ENCODE results near the gene HEYL.

HEYL gene

DNA sequence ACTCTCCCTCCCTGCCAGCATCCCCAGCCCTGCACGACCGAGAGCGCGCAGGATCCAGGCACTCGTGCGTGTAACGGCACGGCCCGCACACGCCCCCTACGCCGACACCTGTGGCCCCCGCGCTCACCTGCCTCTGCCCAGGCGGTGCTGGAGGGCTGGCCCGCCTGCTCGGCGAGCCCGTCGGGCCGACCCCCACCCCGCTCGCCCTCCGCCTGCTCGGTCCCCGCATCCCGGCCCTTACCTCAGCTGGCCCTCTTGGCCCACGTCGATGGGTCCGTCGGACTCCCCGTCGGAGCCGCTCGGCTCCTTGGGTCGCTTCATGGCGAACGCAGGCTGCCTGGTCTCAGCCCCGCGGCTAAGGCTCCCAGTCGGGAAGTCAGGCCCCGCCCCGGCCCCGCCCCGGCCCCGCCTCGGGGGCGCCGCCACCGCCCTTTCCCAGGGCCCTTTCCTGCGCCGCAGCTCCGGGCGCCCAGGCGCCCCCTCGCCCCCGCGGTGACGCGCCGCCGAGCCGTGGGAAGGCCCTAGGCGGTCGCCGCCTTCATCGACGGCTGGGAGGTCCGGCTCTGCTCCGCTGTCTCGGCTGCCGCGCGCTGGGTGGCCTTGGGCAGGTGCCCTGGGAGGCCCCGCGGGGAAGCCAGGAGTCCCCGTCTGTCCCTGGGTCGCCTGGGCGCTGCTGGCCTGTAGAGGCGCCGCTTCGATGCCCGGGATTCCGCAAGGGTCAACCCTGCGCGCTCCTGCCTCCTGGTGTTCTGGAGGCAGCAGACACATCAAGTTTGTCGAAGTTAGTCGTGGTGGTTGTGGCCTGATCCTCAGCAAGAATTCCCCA, at the start of gene HEYL:
HEYL (minus strand) TSS at position 339 of the 826 bp plus-strand sequence; CDS start at position 321, 18 bp downstream.
- DNase-seq (ENCODE audit: low spot score), result peak; percentile 39

DNA sequence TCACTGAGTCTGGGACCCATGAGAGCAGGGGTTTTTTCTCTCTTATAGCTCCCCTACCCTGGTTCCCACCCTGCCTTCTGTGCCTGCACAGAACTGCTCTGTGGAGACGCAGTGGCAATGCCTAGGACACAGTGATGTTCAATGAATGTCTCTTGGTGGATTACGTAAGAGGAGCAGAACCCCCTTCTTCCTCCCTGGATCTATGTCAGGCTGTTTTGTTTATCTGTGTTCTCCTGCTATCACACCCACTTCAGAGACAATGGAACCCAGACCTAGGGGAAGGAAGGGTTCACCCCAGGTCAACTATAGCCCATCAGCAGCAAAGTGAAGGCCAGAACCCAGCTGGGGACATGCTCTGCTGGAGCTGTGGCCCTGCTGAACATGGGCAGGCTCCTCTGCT, 49.8 kb upstream of the HEYL start:
- DNase-seq (ENCODE audit: low spot score), result no peak

DNA sequence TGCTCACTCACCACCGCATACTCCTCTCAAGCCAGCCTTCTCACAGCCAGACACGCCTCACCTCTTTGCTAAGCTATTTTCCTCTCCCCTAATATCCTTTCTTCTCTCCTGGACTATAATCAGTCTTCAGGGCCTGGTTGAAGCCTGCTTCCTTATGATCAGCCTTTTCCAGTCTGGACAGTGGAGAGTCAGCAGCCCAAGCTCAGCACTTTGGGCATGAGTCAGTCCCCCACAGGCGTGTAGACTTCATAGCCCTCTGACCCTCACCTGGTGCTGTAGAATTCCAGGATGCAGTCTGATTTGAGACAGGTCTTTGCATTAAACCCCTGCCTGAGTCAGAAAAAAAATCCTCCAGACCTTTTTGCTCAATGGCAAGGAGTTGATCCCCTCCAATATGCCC, 49.3 kb upstream of the HEYL start:
- DNase-seq (ENCODE audit: low spot score), result no peak

DNA sequence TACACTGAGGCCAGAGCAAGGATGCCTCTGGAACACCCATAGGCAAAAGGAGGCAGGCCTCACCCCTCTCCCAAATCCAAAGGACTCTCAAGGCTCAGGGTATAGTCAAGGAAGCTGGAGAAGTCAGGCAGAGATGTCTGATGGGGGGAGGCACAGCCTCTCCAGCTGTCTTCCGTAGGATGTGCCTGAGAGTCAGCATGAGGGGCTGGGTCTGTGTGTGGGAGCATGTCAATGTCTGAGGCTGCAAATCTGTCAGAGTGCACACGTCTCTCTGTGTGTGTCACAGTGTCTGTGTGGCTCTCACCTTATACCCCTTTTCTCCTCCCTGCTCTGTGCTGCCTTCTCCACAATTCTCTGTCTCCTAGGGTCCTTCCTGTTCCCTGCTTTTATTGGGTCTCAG, 47.8 kb upstream of the HEYL start:
- no peak for DNase-seq (ENCODE audit: low spot score)

DNA sequence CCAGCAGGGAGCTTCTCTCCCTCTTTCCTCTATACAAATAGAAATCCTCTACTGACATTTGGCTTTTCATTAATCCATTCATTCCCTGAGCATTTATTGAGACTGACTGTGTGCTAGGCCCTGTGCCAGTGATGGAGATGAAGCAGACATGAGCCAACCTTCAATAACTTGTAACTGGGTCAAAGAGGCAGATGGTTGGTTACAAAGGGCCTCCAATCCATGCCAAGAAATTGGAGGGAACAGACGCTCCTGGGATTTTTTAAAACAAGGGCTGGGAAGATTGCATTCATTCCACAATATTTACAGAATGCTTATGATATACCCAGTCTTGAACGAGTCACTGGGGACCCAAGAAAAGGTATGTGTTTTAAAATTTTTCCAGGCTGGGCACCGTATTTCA, 45.6 kb upstream of the HEYL start:
- no peak for DNase-seq (ENCODE audit: low spot score)

DNA sequence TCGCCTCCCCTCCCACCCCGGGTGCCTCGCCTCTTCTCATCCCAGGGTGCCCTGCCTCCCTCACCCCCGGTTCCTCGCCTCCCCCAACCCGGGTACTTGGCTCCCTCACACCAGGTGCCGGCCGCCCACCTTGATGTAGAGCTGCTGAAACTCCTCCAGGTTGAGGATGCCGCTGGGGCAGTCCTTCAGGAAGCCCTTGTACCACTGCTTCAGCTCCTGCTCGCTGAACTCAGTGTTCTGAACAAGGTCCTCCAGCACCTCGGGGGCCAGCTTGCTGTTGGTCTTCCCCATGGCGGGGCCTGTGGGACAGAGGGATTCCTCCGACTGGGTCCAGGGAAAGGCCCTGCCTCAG, 44.8 kb upstream of the HEYL start:
- no peak for DNase-seq (ENCODE audit: low spot score)

DNA sequence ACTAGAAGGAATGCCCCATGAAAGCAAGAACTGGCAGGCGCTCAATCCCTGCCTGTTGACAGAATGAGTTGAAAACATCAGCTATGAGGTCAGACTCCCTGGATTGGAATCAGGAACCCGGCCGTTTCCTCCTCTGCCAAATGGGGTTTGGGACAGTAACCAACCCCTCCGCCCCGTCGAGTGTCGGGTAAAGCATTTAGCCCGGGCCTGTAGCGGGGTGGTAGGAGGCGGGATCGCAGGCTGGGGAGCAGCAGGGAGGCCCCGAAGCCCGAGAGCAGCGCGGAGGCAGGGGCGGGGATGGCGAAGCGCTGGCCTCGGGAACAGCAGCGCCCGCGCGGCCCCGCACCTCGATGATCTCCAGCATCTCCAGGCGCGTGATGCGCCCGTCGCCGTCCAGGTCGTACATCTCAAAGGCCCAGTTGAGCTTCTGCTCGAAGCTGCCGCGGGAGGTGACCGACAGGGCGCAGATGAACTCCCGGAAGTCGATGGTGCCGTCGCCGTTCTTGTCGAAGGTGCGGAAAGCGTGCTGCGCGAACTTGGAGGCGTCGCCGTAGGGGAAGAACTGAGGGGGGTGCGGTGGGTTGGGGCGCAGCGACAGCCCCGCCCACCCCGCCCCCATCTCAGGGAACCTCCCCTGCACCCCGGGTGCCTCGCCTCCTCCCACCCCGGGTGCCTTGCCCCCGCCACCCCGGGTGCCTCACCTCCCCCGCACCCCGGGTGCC, 44.3 kb upstream of the HEYL start:
- DNase-seq (ENCODE audit: low spot score), result peak; percentile 71

DNA sequence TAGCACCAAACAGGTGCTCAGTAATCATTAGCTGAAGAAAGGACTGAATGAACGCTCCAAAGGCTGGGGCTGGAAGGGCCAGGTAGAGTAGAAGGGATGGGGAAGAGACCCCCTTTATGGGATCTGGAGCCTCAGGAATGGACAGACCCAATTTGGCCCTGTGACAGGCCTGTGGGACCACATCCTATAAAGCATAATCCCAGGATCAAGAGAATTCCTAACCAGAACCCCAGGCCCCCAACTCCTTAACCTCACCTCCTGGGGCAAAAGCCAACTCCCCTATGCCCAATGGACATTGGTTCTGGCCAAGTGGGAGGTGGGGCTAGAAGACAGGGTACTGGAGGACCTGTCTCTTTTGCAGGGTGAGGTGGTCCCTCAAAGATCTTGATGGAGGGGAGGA, 42.6 kb upstream of the HEYL start:
- no peak for DNase-seq (ENCODE audit: low spot score)

DNA sequence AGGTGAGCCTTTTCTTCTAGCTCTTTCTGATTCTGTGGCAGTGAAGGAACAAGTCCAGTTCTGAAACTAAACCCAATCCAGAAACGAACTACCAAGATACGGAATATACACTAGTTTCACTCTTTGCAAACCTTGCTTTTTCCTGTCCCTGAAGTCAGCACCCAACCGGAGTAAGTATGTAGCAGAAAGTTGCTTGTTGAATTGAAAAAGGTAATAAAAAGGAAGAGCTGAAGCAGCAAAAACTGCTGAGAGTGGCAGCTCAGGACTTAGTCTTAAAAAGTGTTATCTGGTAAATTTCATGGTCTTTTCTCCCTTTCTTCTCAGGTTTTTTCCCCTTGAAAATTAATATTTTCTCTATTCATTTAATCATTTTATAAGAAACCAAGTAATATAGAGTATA, 41.9 kb upstream of the HEYL start:
- no peak for DNase-seq (ENCODE audit: low spot score)

DNA sequence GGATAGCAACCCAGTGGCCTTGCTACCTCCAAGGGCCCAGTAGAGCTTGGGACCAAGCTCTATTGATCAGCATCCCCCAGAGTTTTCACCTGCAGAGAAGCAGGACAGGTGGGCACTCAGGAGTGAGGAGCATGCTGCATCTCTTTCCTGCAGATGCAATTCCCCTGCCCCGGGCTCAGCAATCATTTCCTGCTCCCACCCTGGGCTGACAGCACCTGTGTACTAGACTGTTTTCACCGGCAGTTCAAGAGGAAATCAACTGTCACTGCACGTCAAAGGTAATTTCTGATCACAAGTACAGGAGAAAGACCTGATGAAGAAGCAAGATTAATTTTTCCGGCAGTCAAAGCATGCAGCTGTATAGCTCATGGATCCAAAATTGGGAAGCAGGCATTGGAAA, 41.3 kb upstream of the HEYL start:
- DNase-seq (ENCODE audit: low spot score), result no peak

DNA sequence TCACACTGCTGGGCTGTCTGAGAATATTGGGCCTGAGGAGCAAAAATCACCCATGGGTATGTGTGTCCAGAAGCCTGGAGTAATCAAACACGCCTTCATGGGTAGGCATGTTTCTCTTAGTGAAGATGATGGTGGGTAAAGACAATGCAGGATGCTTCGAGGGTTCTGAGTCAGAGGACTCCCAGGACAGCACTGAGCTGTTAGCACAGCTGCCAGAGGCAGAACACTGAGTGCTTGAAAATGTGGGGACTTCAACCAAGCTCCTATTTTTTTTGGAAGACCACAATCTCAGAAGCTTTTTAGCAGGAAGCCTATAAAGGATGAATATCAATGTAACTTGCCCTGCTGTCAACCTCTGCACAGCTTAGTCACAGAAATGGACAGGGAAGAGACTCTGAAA, 40.4 kb upstream of the HEYL start:
- DNase-seq (ENCODE audit: low spot score), result no peak

DNA sequence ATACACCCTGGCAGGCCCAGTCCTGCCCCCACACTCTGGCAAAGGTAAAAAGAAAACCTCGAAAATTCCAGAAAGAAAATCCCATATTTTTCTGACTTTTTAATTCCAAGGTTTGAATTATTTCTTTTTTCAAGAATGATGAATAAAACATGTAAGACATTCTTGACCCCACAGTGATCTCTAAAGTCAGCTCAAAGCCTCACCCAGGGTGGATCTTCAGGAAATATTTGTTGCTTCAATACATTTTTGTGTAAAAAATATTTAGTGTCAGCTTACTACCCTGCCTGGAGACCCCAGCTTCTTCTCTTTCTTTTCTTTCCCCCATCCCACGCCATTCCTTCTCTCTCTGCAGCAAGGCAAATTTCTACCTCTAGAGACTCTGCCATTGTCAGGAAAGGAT, 39.4 kb upstream of the HEYL start:
- no peak for DNase-seq (ENCODE audit: low spot score)

DNA sequence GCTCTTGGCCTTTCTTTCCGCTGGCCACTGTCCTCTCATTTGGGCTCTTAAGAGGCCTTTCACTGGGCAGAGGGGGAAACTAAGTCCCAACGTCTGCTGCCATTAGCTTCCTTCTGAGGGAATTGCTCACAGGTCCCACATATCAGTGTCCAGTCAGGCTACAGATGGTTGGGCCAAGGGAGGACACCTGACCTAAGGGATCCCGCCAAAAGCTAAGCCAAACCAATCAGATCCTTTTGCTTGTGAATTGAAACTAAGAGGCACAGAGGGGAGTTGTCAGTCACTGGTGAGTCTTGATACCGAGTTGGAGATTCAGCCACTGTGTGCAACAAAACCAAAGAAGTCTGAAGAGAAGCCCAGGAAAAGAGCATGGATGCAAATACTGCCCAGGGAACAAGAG, 38.2 kb upstream of the HEYL start:
- DNase-seq (ENCODE audit: low spot score), result no peak

DNA sequence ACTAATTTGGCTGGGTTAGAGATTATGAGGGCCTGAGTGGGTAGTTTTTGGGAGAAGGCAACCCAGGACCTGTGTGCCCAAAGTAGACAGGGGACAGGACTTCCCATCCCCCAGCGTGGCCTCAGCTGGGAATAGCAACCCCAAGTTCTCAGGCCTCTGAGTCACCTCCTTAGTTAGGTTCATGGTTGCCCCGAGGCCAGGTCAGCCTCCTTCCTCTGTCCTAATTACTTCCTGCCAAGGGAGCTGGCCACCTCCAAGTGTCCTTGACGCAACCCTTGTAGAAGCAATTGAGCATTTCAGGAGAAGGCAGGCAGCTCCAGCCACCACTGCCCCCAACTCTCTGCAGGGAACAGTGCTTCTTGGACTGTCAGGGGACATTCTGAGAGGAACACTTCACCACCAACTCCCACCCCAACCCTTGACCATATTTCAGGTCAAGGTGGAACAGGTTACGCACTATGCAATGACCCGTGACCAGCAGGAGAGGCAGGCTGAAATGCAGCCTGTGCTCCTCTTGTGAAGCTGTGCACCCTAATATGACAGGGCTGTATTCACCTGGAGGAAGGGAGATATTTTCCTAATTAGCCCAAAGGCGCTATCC, 37.6 kb upstream of the HEYL start:
- no peak for DNase-seq (ENCODE audit: low spot score)

DNA sequence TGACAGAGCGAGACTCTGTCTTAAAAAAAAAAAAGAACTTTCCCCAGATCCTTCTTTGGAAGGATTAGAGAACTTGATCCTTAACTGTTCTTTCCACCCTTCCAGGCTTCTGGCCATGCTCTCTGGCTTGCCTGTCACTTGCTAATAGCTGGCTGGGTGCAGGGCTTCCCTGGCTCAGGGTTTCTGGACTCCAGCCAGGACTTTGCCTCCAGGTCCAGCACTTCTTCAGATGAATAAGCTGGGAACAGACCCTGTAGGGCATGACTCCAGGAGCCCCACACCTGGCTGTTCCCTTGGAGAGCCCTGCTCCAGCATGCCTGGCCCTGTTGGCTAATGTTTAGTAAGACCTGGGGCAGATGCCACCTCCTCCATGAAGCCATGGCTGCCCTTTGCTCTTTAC, 35.8 kb upstream of the HEYL start:
- no peak for DNase-seq (ENCODE audit: low spot score)

DNA sequence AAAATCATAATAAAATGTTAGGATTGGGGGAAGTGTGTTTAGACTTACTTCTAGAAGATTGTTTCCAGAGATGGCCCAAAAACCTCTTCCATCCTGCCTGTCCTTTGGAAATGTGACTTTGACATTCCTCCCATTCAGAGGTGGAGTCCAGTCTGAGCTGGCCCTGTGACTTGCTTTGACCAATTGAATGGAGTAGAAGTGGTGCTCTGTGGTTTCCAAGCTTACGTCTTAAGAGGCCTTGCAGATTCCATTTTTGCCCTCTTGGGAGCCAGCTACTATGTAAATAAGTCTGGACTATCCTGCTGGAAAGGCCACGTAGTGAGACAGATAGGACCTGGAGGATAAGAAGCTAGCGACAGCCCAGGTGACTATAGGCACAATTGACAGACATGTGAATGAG, 33.8 kb upstream of the HEYL start:
- DNase-seq (ENCODE audit: low spot score), result no peak

DNA sequence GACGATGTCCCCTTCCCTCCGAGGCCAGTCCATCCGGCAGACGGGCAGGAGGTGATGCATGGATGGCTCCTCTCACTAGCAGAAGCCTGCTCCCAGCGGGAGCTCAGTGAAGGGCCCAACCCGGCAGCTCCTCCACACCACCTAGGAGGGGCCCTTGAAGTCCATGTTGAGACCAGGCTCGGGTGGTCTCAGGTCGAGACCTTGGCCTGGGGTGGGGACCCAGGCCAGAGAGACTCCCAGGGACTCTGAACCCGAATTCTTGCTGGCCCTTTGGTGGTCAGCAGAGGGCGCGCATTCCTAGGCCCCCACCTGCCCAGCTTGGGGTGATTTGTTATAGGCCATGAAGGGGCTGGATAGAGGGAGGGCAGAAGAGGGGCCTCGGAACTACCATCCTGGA, 33.1 kb upstream of the HEYL start:
- peak; percentile 56 for DNase-seq (ENCODE audit: low spot score)

DNA sequence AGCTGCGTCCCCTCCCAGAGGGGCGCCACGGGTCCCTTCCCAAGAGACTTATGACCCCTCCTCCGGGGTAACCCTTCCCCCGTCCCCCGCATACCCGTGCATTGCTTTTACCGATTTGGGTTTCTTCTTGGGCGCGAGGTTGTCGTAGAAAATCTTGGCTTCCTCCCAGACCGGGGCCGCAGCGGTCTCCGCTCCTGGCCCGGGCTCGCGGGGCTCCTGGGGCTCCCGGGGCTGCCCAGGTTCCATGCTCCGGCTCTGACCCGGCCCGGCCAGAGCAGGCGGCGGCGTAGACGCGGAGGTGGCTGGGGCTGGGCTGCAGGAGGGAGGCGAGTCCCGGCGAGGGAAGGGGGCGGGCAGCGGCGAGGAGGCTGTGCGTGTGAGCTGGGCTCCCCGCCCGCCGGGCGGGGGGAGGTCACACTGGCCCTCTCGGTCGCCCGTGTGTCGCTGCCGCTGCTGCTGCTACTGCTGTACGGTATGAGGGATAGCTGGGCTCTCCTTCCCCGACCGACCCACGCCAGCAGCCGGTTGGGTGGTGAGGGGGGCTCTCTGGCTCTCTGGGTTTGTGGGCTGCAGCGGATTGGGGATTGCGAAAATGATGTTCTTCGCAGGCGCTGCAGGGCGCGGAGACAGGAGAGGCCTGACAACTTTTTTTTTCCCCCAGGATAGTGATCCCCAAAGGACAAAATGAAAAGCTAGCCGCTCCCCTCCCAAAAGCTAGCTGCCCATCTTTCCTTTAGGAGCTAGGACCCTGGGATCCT, 32.5 kb upstream of the HEYL start, which contains the start of gene NT5C1A:
NT5C1A (minus strand) TSS at position 315 of the 758 bp plus-strand sequence; CDS start at position 246, 69 bp downstream.
- DNase-seq (ENCODE audit: low spot score), result no peak

DNA sequence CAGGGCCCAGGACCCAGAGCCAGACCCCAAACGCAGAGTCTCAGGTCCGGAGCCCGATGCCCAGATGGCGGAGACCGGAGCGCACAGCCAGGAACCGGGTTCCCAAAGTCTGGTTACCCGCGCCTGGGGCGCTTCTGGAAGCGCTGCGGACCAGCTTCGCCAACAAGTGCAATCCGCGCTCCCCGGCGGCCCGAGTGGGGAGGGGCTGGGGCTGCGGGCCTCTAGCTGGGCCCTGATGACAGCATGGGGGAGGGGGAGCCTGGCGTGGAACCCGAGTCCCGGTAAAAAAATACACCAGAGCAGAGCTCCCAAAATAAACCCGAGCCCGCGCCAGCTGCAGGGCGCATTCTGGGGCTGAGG, 32.0 kb upstream of the HEYL start:
- no peak for DNase-seq (ENCODE audit: low spot score)

DNA sequence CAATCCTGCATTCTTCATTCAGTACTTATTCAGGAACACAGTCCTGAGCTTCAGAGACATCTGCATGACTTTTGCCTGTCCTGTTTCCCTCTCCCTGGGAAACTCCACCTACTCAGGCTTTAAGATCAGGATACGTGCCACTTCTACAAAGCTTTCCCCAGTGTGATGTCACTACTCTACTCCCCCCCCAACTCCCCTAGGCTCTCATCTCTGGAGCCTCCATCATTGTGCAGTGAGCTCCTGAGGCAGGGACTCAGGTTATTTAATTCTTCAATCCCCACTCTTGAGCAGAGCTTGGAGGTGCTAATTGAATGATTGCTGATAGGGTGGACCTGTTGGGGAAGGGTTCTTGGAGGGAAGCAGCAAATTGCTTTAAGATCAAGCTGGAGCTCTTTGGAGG, 31.2 kb upstream of the HEYL start:
- no peak for DNase-seq (ENCODE audit: low spot score)

DNA sequence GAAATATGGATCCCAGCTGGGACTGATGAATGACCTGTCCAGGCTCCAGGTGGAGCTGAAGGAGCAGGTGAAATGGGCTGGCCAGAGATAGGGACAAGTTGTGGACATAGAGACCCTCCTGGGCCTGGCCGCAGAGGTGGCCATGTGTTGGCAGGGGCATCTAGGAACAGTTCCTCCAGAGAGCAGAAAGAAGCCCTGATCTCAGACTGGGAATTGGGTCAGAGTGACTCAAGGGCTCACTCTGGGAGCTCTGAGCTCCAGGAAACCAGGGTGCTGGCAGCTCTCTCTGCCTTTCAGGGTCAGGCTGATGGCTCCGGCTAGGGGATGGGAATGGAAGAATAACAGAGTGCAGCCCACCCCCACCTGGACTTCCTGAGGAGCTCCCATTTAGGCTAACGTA, 29.5 kb upstream of the HEYL start:
- DNase-seq (ENCODE audit: low spot score), result no peak

DNA sequence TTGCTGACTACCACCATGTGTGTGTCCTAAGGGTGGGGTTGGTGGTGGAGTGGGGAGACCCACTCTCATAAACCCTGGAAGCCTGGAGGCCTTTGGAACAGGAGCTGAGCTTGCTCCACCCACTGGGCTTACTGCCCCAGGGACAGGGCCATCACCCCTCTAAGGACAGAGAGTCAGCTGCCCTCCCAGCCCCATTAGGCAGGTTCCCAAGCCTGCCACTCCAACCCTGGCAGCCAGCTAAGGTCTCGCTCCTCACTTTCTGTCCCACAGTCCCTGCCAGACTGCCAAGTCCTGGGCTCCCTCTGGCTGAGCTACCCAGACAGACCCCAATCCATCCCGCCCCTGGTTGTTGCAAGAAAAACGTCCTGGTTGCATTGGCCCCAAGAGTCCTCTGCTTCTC, 28.7 kb upstream of the HEYL start:
- DNase-seq (ENCODE audit: low spot score), result no peak

DNA sequence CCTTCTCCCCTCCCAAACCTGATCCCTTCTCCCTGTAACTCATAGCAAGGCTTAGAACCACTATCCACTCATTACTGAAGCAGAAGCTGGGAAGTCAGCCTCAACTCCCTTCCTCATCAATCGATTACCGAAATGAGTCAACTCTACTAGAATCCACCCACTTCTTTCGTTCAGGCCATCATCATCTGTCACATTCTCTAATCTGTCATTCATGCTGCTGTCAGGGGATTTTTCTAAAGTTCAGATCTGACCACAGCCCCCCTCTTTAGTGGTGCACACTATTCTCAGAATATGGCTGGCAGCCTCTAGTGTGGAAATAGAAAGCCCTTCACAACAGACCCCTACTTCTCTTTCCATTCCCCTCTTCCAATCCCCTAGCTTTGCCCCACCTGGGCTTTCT, 27.3 kb upstream of the HEYL start:
- no peak for DNase-seq (ENCODE audit: low spot score)

Data from CD4-positive, alpha-beta T cell treated with Interleukin-15 for 4 hours (primary cell).